DOHH2 (cell line): ENCODE results near the gene PLXND1.

Source experiments
- CTCF ChIP-seq: fragments of 200-600 bp; sonication (generic); IDR thresholded peaks from one replicate; pipeline ENCODE4 v1.5.1; 2014; ENCODE audit warnings: antibody characterized with exemption, mild to moderate bottlenecking, low read depth, low read length; ENCODE audit not compliant: poor library complexity, severe bottlenecking
- EZH2phosphoT487 ChIP-seq: fragments of 200-600 bp; sonication (generic); IDR thresholded peaks from 2 replicates; pipeline ENCODE4 v1.6.1; 2017; ENCODE audit warnings: borderline replicate concordance, mild to moderate bottlenecking, antibody characterized with exemption, low read length, moderate library complexity, mixed read lengths

- TF ChIP-seq CTCF = no peak
- no peak for TF ChIP-seq EZH2phosphoT487
These were observed 34.6 kb downstream of the PLXND1 start for GRCh38 chr3:129571605-129572547.
